ENCODE measurements around the gene WFIKKN1. TPM values are rescaled to one million over a fixed set of nuclear protein-coding genes. Genes with fewer than 3 reads are reported as not detected.

WFIKKN1 gene
- total RNA-seq, 1 donor from 2014 or later: 0.56 TPM

DNA sequence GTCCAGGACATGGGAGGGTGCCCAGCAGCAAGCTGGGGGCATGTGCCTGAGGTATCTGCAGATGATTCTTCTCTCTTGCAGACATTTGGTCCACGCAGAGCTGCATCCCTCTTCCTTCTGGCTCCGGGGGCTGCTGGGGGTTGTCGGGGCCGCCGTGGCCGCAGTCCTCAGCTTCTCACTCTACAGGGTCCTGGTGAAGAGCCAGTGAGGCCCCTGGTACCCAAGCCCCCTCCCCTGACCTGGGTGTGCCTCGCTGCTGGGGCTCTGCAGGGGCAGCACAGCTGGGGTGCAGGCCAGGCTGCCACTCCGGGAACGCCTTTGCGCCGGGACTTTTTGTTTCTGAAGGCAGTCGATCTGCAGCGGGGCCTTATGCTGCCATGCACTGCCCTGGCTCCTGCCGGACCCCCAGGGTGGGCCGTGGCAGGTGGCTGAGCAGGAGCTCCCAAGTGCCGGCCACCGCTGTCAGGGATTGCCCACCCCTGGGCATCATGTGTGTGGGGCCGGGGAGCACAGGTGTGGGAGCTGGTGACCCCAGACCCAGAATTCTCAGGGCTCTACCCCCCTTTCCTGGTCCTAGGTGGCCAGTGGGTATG lies 42.7 kb downstream of the WFIKKN1 start:
- no peaks in the 10 kb centered on the region for H3K9me3 Mint-ChIP-seq (ENCODE audit: unreplicated experiment)
- H3K4me1 Mint-ChIP-seq (ENCODE audit: unreplicated experiment): peaks cover 9% of the 10 kb centered on the region

DNA sequence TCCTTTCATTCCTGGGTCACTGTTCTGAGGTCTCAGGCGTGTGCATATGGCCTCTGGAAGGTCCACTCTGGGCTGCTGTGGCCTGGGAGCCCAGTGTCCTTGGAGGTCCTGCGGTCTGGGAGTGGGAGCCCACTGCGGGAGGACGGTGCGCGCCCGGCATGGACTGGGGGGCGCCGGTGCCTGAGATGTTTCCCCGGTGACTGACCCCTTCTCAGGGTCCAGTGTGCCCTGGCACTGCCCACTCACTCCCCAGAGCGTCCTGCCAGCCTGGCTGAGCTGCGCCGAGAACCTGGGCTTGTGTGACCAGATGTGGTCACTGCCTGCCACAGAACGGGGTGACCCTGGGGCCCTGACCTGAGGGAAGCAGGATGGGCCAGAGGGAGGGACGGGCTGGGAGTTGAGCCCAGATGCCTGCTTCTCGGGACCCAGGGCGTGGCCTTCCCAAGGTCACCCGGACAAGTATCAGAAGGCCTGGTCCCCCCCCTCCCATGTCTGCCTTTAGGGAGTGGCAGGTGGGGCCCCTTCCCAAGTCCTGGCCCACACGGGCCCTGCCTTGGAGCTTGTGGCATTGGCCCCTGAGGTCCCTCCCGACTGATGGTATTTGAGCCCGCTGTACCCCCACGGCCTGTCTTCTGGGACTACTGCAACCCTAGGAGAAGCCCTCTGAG lies 43.6 kb downstream of the WFIKKN1 start:
- H3K27ac Mint-ChIP-seq (ENCODE audit: unreplicated experiment): no peak overlapping the region
- peaks cover 9% of the 10 kb centered on the region for H3K4me1 Mint-ChIP-seq (ENCODE audit: unreplicated experiment)
- H3K36me3 Mint-ChIP-seq (ENCODE audit: unreplicated experiment): peaks cover 5% of the 10 kb centered on the region
- H3K9me3 Mint-ChIP-seq (ENCODE audit: unreplicated experiment): no peaks in the 10 kb centered on the region
- H3K4me3 Mint-ChIP-seq (ENCODE audit: unreplicated experiment): no peak overlapping the region
- no peak for DNase-seq (ENCODE audit: extremely low spot score, unreplicated experiment)
- no peaks in the 10 kb centered on the region for H3K27me3 Mint-ChIP-seq (ENCODE audit: unreplicated experiment)
- TF ChIP-seq, protein P1, sequence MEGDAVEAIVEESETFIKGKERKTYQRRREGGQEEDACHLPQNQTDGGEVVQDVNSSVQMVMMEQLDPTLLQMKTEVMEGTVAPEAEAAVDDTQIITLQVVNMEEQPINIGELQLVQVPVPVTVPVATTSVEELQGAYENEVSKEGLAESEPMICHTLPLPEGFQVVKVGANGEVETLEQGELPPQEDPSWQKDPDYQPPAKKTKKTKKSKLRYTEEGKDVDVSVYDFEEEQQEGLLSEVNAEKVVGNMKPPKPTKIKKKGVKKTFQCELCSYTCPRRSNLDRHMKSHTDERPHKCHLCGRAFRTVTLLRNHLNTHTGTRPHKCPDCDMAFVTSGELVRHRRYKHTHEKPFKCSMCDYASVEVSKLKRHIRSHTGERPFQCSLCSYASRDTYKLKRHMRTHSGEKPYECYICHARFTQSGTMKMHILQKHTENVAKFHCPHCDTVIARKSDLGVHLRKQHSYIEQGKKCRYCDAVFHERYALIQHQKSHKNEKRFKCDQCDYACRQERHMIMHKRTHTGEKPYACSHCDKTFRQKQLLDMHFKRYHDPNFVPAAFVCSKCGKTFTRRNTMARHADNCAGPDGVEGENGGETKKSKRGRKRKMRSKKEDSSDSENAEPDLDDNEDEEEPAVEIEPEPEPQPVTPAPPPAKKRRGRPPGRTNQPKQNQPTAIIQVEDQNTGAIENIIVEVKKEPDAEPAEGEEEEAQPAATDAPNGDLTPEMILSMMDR (IDR thresholded peaks at IDR 0.05): no peak

More for the DNA sequence above, 42.7 kb downstream of the WFIKKN1 start:
- H3K27me3 Mint-ChIP-seq (ENCODE audit: unreplicated experiment): no peaks in the 10 kb centered on the region
- H3K36me3 Mint-ChIP-seq (ENCODE audit: unreplicated experiment): peaks cover 5% of the 10 kb centered on the region
- no peak overlapping the region for H3K4me3 Mint-ChIP-seq (ENCODE audit: unreplicated experiment)
- DNase-seq (ENCODE audit: extremely low spot score, unreplicated experiment): no peak
- H3K27ac Mint-ChIP-seq (ENCODE audit: unreplicated experiment): no peak overlapping the region
- TF ChIP-seq, protein P1 (IDR thresholded peaks at IDR 0.05): no peak

DNA sequence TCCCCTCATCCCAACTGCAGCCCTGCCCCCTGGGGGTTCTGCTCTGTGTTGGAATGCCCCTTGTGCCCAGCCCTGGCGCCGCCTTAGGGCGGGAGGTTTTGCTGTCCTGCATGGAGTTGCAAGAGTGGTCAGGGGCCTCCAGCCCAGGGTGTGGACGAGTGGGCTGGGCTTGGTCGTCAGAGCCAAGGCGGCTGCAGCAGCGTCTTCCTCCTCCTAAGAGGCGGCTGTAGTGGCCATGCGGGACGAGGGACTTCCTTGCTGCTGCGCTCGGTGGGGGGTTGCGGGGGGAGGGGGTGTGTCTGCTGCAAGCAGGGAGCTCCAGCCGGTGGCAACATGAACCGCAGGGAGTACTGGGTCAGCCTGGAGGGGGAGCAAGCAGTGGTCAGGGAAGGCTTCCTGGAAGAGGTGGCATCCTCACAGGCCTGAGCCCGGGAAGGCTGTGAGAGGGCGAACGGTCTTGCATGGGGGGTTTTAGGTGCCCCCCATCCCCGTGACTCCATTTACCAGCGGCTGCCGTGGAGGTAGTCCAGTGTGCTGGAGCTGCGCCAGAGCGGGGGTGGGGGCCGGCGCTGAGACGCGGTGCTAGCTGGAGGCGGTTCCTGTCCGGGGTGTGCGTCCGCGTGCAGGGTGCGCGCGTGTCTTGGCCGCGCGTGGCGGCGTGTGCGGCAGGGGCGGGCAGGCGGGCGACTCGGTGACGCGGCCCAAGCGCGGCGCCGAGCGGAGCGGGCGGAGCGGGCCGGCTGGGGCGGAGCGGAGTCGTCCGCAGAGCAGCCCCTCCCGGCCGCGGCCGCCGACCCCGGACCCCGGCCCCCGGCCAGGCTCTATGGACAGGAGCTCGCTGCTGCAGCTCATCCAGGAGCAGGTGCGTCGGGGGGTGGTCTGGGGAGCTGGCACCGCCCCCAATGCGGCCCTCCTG lies 44.4 kb downstream of the WFIKKN1 start, which contains the start of gene RHBDL1:
Gene RHBDL1 (plus strand): TSS at position 704 of the 916 bp plus-strand sequence. CDS start 120 bp downstream, at position 824.
- Mint-ChIP-seq H3K9me3 (ENCODE audit: unreplicated experiment) (no peaks in the 10 kb centered on the region), H3K4me3 (ENCODE audit: unreplicated experiment) (no peak within 1 kb of the TSS), H3K36me3 (ENCODE audit: unreplicated experiment) (peaks cover 2% of the 10 kb centered on the region), H3K4me1 (ENCODE audit: unreplicated experiment) (peaks cover 10% of the 10 kb centered on the region), H3K27ac (ENCODE audit: unreplicated experiment) (no peak within 1 kb of the TSS), H3K27me3 (ENCODE audit: unreplicated experiment) (no peaks in the 10 kb centered on the region)
- TF ChIP-seq, protein P1 (IDR thresholded peaks at IDR 0.05): no peak
- DNase-seq (ENCODE audit: extremely low spot score, unreplicated experiment): no peak

DNA sequence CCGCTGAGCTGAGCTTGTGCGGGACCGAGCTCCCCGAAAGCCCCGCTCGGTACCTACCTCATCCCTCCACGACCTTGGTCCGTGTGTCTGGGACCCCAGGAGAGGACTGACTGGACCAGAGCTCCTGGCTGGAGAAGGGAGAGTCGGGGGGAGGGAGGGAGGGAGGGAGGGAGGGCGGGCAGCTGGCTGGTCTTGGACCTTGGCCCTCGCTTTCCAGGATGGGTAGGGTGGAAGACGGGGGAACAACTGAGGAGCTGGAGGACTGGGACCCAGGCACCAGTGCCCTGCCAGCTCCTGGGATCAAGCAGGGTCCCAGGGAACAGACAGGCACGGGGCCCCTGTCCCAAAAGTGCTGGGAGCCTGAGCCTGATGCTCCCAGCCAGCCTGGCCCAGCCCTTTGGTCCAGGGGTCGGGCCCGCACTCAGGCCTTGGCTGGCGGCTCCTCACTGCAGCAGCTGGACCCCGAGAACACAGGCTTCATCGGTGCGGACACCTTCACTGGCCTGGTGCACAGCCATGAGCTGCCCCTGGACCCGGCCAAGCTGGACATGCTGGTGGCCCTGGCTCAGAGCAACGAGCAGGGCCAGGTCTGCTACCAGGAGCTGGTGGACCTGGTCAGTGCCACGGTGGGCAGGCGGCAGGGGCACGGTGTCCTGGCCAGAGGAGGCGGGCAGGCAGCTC lies 45.2 kb downstream of the WFIKKN1 start:
- Mint-ChIP-seq H3K36me3 (ENCODE audit: unreplicated experiment) (peaks cover 3% of the 10 kb centered on the region), H3K27ac (ENCODE audit: unreplicated experiment) (no peak overlapping the region), H3K27me3 (ENCODE audit: unreplicated experiment) (no peaks in the 10 kb centered on the region), H3K4me1 (ENCODE audit: unreplicated experiment) (peaks cover 12% of the 10 kb centered on the region), H3K4me3 (ENCODE audit: unreplicated experiment) (no peak overlapping the region), H3K9me3 (ENCODE audit: unreplicated experiment) (no peaks in the 10 kb centered on the region)
- TF ChIP-seq, protein P1 (IDR thresholded peaks at IDR 0.05): no peak
- DNase-seq (ENCODE audit: extremely low spot score, unreplicated experiment): no peak

All from osteocyte (in vitro differentiated cells).